LNCAP (cell line): Measurements from ENCODE around the gene POU2F1.

ENCODE experiments used
- TF ChIP-seq, protein P1 (sequence below): fragments of 450-650 bp; IDR thresholded peaks from 2 replicates; pipeline ENCODE4 v1.5.1; 2017; ENCODE audit warnings: mild to moderate bottlenecking

Gene POU2F1

DNA sequence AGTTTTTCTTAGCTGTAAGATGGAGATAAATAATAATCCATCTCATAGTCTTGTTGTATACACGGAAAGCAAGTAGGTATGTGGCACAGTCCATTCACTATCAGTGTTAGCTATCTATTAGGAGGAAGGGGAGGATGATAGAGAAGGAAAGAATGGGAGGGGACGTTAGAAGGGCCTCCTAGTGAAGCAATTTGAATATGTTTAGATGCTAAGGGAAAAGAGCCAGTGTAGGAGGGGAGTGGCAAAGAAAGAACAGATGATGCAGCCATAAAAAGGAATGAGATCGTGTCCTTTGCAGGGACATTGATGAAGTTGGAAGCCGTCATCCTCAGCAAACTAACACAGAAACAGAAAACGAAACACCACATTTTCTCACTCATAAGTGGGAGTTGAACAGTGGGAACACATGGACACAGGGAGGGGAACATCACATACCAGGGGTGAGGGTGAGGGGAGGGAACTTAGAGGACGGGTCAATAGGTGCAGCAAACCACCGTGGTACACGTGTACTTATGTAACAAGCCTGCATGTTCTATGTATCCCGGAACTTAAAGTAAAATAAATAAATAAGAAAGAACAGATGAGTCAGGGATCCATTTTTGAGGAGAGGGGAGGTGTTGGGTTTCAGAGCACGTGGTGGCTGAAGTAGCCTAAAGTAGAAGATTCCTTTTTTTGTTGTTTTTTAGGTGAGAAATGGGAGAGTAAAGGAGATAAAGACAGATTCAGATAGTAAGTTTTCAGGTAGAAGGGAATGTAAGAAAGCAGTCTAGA is 124.1 kb downstream of the POU2F1 start:
- TF ChIP-seq, protein P1, sequence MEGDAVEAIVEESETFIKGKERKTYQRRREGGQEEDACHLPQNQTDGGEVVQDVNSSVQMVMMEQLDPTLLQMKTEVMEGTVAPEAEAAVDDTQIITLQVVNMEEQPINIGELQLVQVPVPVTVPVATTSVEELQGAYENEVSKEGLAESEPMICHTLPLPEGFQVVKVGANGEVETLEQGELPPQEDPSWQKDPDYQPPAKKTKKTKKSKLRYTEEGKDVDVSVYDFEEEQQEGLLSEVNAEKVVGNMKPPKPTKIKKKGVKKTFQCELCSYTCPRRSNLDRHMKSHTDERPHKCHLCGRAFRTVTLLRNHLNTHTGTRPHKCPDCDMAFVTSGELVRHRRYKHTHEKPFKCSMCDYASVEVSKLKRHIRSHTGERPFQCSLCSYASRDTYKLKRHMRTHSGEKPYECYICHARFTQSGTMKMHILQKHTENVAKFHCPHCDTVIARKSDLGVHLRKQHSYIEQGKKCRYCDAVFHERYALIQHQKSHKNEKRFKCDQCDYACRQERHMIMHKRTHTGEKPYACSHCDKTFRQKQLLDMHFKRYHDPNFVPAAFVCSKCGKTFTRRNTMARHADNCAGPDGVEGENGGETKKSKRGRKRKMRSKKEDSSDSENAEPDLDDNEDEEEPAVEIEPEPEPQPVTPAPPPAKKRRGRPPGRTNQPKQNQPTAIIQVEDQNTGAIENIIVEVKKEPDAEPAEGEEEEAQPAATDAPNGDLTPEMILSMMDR: no peak

- TF ChIP-seq, protein P1: no peak
Measured at GRCh38 chr1:167345386-167345733, 124.7 kb downstream of the POU2F1 start.

GRCh38 chr1:167357305-167357704 is 136.6 kb downstream of the POU2F1 start:
- TF ChIP-seq, protein P1: no peak

DNA sequence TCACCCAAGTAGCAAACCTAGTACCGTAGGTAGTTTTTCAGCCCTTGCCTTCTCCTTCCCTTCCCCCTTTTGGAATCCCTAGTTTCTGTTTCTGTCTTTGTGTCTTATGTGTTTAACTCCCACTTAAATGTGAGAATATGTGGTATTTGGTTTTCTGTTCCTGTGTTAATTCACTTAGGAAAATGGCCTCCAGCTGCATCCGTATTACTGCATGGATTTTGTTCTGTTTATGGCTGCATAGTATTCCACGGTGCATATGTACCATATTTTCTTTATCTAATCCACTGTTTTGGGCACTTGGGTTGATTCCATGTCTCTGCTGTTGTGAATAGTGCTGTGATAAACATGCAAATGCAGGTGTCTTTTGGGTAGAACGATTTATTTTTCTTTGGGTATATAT is 138.6 kb downstream of the POU2F1 start:
- TF ChIP-seq, protein P1: no peak

- TF ChIP-seq, protein P1: no peak
Measured at GRCh38 chr1:167360120-167360519, 139.4 kb downstream of the POU2F1 start.

- TF ChIP-seq, protein P1: no peak
Measured at GRCh38 chr1:167362638-167363037, 142.0 kb downstream of the POU2F1 start.

DNA sequence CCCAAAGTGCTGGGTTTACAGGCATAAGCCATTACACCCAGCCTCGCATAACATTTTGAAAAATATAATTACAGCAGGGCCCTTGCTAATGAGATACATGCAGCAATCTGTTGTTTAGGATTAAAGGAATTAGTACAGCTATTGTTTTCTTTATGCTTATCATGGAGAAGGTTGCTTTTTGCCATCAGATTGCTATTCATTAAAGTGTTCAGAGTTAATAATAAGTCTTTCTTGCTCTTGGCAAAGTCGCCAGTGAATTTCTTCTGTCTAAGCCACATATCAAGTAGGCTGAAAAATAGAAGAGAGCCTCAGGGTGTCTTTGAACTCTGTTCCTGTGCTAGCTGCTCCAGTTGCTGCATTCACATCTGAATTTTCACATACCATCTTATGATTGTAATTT is 144.1 kb downstream of the POU2F1 start:
- TF ChIP-seq, protein P1: no peak

DNA sequence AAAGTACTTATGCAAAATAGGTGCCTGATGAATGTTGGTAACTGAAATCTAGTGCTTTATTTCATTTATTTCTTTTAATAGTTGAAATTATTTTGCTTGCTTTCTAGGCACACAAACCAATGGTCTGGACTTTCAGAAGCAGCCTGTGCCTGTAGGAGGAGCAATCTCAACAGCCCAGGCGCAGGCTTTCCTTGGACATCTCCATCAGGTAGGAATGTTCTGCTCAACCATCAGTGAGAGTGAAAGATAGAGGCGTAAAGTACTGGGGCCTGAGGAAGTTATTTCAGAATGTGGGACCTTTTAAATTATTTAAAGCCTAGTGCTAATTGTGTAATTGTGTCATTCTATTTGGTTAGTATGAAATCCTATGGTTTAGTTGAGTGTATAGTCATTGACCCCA is 144.7 kb downstream of the POU2F1 start:
- TF ChIP-seq, protein P1: no peak
